Uterus (tissue), 4 donors: ENCODE data around the gene IFRD1. TPM values are rescaled to one million over a fixed set of nuclear protein-coding genes. Genes with fewer than 3 reads are reported as not detected.

ENCODE experiments used
- DNase-seq, 2 donors: peaks; one replicate each; pipeline ENCODE4 v3.0.0-alpha.2; 2019 to 2020
- H3K27ac ChIP-seq, 2 donors: fragments of 200-600 bp; sonication (generic); 1 replicate in 1 of 2; 2 replicates in 1 of 2; pipeline ENCODE4 v1.5.1; 2016 to 2018
- H3K27me3 ChIP-seq, 2 donors: fragments of 200-600 bp; sonication (generic); one replicate each; pipeline ENCODE4 v1.5.1; 2018 to 2019; ENCODE audit warnings: control low read depth in 1 of 2
- H3K36me3 ChIP-seq, 2 donors: fragments of 200-600 bp; sonication (generic); one replicate each; pipeline ENCODE4 v1.5.1; 2019; ENCODE audit warnings: control low read depth in 1 of 2
- H3K4me1 ChIP-seq, 2 donors: fragments of 200-600 bp; sonication (generic); one replicate each; pipeline ENCODE4 v1.5.1; 2018 to 2019; ENCODE audit warnings: control low read depth in 1 of 2
- H3K4me3 ChIP-seq, 2 donors: fragments of 200-600 bp; sonication (generic); 1 replicate in 1 of 2; 2 replicates in 1 of 2; pipeline ENCODE4 v1.5.1; 2018 to 2019; ENCODE audit warnings: mild to moderate bottlenecking in 1 of 2
- H3K9me3 ChIP-seq, 2 donors: fragments of 200-600 bp; sonication (generic); one replicate each; pipeline ENCODE4 v1.5.1; 2019; ENCODE audit warnings: control low read depth in 1 of 2
- POLR2A ChIP-seq, 2 donors: fragments of 450-650 bp; IDR thresholded peaks; one replicate each; pipeline ENCODE4 v1.6.1; 2016; ENCODE audit warnings: antibody characterized with exemption in 2 of 2, mild to moderate bottlenecking in 1 of 2, moderate library complexity in 1 of 2
- intact Hi-C: fragments of 100-400 bp; cut with DNase I; formaldehyde crosslinking; loops from one replicate; pipeline ENCODE4 v1.15.1; 2023; ENCODE audit warnings: low total_unique reads
- total RNA-seq, 4 donors: library from RNA; depleted of rRNA in 3 of 4; stranded (reverse); fragments of >200 nt in 3 of 4; gene quantifications; one replicate each; pipeline versions ENCODE4 v1.1.0 to v1.2.4, GENCODE V29; 2014 to 2023
- TF ChIP-seq, protein P1 (sequence below), 4 experiments: fragments of 200-600 bp in 2 of 4; fragments of 450-650 bp in 2 of 4; sonication (generic) in 2 of 4; IDR thresholded peaks; one replicate each; pipeline ENCODE4 v1.5.1; 2016 to 2019; ENCODE audit warnings: antibody characterized with exemption in 4 of 4, mild to moderate bottlenecking in 2 of 4, moderate library complexity in 1 of 4
- donor health status: DM: yes; HTN: yes; CAD: no.

Gene IFRD1
- total RNA-seq, 4 donors from 2014 or later, result 26.4 to 60.1 (median 36.3) TPM

DNA sequence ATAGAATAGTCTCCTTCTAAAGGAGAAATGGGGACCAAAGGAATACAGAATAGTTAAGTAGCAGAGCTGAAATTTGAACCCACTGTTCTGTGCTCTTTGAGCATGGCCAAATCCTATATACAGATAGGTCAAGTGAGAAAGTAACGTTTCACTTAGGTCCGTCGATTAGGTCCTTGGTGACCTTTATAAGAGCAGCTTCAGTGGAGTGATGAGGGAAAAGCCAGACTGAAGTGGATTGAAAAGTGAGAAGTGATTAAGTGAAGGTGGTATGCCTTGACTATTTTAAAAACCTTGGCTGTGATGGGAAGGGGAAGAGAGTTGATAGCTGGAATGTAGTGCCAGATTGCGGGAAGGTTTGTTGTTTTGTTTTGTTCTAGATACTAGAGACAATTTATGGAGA, 19.9 kb downstream of the IFRD1 start:
- Histone ChIP-seq H3K36me3 (no peaks in the 10 kb centered on the region), H3K4me3 (no peak overlapping the region)

DNA sequence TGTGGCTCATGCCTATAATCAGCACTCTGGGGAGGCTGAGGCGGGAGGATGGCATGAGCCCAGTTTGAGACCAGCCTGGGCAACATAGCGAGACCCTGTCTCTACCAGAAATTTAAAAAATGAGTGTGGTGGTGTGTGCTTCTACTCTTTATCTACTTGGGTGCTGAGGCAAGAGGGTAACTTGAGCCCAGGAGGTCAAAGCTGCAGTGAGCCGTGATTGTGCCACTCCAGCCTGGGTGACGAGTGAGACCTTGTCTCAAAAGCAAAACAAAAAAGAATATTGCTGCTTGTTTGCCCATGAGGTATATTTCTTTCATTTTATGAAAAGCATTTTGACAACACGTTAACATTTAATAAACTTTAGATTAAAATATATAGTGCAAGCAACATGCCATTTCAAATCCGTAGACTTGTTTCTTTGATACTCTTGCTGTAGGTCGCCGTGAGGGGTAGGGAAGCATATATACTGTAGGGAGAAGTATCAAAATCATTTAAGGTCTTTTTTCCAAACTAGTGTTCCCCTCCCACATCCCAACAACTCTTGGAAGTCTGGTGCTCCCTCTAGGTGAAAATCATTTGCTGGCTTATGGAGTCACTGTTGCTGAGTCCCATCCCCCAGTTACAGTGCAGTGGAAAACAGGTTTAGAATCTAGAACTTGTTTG, 26.3 kb downstream of the IFRD1 start:
- Histone ChIP-seq H3K4me3 (no peak overlapping the region), H3K36me3 (no peaks in the 10 kb centered on the region), H3K4me1 (no peaks in the 10 kb centered on the region), H3K9me3 (no peaks in the 10 kb centered on the region), H3K27ac (no peak overlapping the region), H3K27me3 (no peaks in the 10 kb centered on the region)
- TF ChIP-seq, protein P1, sequence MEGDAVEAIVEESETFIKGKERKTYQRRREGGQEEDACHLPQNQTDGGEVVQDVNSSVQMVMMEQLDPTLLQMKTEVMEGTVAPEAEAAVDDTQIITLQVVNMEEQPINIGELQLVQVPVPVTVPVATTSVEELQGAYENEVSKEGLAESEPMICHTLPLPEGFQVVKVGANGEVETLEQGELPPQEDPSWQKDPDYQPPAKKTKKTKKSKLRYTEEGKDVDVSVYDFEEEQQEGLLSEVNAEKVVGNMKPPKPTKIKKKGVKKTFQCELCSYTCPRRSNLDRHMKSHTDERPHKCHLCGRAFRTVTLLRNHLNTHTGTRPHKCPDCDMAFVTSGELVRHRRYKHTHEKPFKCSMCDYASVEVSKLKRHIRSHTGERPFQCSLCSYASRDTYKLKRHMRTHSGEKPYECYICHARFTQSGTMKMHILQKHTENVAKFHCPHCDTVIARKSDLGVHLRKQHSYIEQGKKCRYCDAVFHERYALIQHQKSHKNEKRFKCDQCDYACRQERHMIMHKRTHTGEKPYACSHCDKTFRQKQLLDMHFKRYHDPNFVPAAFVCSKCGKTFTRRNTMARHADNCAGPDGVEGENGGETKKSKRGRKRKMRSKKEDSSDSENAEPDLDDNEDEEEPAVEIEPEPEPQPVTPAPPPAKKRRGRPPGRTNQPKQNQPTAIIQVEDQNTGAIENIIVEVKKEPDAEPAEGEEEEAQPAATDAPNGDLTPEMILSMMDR (IDR thresholded peaks at IDR 0.05), result no peak
- TF ChIP-seq POLR2A (IDR thresholded peaks at IDR 0.05), result no peak
- DNase-seq, result no peak
- intact Hi-C loops, result no loop called here

More for the DNA sequence above, 19.9 kb downstream of the IFRD1 start:
- no peak for TF ChIP-seq POLR2A (IDR thresholded peaks at IDR 0.05)
- TF ChIP-seq, protein P1 (IDR thresholded peaks at IDR 0.05), result no peak
- H3K27ac ChIP-seq, result no peak overlapping the region
- intact Hi-C loops, result no loop called here
- H3K9me3 ChIP-seq, result no peaks in the 10 kb centered on the region
- DNase-seq, result no peak
- no peaks in the 10 kb centered on the region for H3K27me3 ChIP-seq
- H3K4me1 ChIP-seq, result peaks cover 0 to 3% of the 10 kb centered on the region in 2 donors

DNA sequence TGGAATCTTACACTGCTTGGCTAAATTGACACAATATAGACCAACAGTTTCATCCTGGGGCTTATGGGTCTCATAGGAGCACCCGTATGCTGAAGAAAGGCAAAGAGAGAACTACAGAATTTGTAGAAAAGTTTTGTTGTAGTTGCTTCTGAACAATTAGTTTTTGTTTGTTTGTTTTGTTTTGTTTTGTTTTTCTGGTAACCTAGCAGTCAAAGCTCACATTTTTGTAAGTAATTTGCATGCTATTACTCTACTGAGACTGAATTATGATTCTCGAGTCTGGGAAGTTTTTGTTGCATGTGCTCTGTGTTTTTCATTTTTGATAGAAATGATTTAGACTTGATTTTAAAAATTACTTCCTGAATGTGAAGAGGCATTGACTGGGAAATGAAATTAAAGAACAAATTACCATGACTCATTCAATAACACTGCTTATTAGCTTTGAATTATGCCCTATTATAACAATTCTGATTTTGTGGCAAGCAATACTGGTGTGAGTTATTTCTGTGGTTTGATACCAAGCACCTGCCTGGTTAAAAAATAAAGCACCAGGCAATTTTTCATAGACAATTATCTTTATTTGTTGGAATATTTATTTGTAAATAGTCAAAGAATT, 31.0 kb downstream of the IFRD1 start:
- no peak overlapping the region for H3K4me3 ChIP-seq
- no peaks in the 10 kb centered on the region for H3K36me3 ChIP-seq
- no peaks in the 10 kb centered on the region for H3K9me3 ChIP-seq
- H3K27ac ChIP-seq, result peak overlapping the region; percentile 33 to 73
- TF ChIP-seq, protein P1 (IDR thresholded peaks at IDR 0.05), result no peak
- no peak for TF ChIP-seq POLR2A (IDR thresholded peaks at IDR 0.05)
- intact Hi-C loops, result no loop called here
- DNase-seq, result no peak
- no peaks in the 10 kb centered on the region for H3K27me3 ChIP-seq
- no peaks in the 10 kb centered on the region for H3K4me1 ChIP-seq

DNA sequence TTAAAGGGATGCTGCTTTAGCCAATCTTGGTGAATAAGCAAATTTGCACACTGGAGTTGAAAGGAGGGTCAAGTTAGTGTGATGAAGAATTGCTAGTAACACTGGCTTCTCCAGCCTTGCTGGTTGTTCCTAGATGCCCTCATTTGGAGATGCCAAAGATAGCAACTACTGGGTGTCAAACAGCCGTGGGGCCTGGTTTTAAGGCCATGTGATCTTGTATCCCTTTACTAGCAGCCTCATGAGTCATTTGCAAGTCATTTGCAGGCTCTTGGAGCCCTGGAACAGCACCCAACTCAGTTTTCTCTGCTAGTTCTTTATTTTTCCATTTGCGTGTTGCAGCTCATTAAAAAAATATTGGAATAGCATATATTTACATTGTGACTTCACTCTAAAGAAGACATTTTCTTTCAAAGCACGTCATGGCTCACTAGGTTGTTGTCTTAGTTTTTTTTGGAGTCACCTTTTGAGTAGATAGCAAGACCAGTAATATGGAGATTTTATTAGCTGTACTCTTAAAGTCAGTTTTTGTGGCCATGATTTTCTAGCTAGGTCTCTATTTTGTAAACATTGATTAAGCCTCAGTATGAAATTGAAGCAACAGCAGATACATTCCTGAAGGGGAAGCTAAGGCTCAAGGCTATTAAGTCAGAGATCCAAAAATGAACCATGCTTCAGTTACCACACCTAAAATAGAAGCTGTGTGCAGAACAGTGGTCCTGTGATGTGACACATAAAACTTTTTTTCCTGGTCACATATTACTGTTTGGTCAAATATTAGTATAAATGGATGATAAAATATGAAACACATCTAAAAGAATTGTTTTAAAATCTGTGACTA, 31.8 kb downstream of the IFRD1 start:
- Histone ChIP-seq H3K4me1 (no peaks in the 10 kb centered on the region), H3K27ac (peak overlapping the region; percentile 33 to 73), H3K36me3 (no peaks in the 10 kb centered on the region), H3K9me3 (no peaks in the 10 kb centered on the region), H3K27me3 (no peaks in the 10 kb centered on the region), H3K4me3 (no peak overlapping the region)
- DNase-seq, result peak; percentile 21 to 45
- TF ChIP-seq, protein P1 (IDR thresholded peaks at IDR 0.05), result no peak
- TF ChIP-seq POLR2A (IDR thresholded peaks at IDR 0.05), result no peak
- intact Hi-C loops, result no loop called here
